ENCODE measurements around the gene DNAJC5. TPM values are rescaled to one million over a fixed set of nuclear protein-coding genes. Genes with fewer than 3 reads are reported as not detected.
"Not testable (repeated sequence)": the region's sequence is repeated elsewhere in the genome, so short reads cannot be mapped to it uniquely, and the experiment has no call there.

Gene DNAJC5
- total RNA-seq, 1 experiment from 2014 or later, result 124 TPM

DNA sequence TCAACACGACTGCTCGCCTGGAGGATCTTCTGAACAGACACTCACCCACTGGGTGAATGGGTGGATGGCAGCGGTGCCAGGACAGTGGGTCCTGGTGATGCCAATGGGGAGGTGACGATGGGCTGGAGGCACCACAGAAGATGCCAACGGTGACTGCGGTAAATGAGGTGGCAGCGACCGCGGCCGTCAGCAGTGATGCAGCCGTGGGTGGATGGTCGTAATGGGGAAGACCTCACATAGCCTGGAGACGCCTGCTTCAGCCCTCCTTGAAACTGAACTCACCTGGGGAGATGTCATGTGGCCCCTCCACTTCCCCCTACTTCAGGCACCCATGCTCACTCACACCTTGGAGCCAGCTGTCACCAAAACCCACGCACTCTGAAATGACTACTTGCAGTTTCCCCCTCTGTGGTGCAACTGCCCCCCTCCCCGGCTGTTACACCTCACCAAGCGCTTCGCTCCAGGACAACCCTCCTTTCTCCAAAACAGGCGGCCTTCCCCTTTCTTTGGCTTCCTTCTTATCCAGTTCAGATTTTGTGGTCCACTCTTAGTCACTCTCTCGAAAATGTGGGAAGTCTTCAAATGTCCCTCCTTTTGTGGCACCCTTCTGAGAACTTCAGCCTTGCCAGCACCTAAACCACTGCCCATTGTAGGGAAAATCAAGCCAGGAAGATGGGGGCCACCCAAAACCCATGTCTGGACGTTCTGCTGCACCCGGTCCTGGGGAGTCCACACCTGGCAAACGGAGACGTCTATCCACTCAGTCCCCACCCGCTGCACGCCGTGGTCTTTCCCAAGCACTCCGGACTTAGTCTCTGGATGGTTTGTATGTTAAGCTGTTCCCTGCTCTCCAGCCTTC is 44.0 kb upstream of the DNAJC5 start:
- ChIA-PET CTCF (interaction anchor here (0.7 to 1.3 kb wide), 2 partner anchors 14 to 804 kb away, joined by 3 read pairs; partner anchors contain the start of gene TPD52L2), POLR2A (interaction anchor here (0.6 kb wide), 1 partner anchor 32 kb away, joined by 4 read pairs; no protein-coding TSS in a partner anchor)
- DNase-seq, result no peak
- no TSS peak for BruUV-seq (replicated peaks)
- no peak overlapping the region for H3K4me3 ChIP-seq (ENCODE audit: low read depth, low read length)
- no peaks in the 10 kb centered on the region for H3K9me3 ChIP-seq
- Mint-ChIP-seq H3K27me3 (ENCODE audit: insufficient read depth, unreplicated experiment) (no peaks in the 10 kb centered on the region), H3K36me3 (ENCODE audit: insufficient read depth, unreplicated experiment) (peaks cover 36% of the 10 kb centered on the region), H3K4me3 (ENCODE audit: unreplicated experiment) (no peak overlapping the region), H3K9me3 (ENCODE audit: unreplicated experiment) (no peaks in the 10 kb centered on the region), H3K4me1 (ENCODE audit: low read depth, unreplicated experiment) (no peaks in the 10 kb centered on the region), H3K27ac (ENCODE audit: unreplicated experiment) (no peak overlapping the region)
- peaks cover 39% of the 10 kb centered on the region for H3K4me1 ChIP-seq
- intact Hi-C loops (cut with micrococcal nuclease; ENCODE audit: unreplicated experiment), result no loop called here
- TF ChIP-seq, protein P1, sequence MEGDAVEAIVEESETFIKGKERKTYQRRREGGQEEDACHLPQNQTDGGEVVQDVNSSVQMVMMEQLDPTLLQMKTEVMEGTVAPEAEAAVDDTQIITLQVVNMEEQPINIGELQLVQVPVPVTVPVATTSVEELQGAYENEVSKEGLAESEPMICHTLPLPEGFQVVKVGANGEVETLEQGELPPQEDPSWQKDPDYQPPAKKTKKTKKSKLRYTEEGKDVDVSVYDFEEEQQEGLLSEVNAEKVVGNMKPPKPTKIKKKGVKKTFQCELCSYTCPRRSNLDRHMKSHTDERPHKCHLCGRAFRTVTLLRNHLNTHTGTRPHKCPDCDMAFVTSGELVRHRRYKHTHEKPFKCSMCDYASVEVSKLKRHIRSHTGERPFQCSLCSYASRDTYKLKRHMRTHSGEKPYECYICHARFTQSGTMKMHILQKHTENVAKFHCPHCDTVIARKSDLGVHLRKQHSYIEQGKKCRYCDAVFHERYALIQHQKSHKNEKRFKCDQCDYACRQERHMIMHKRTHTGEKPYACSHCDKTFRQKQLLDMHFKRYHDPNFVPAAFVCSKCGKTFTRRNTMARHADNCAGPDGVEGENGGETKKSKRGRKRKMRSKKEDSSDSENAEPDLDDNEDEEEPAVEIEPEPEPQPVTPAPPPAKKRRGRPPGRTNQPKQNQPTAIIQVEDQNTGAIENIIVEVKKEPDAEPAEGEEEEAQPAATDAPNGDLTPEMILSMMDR (IDR thresholded peaks at IDR 0.05; ENCODE audit: insufficient read depth in 1 of 2, low read depth in 1 of 2, low read length in 1 of 2, severe bottlenecking in 1 of 2, unreplicated experiment in 1 of 2), result no peak
- no peaks in the 10 kb centered on the region for H3K27me3 ChIP-seq (replicated peaks; ENCODE audit: control insufficient read depth, insufficient read depth, low read length)
- H3K36me3 ChIP-seq (ENCODE audit: control insufficient read depth, insufficient read depth, low read length), result no peaks in the 10 kb centered on the region

DNA sequence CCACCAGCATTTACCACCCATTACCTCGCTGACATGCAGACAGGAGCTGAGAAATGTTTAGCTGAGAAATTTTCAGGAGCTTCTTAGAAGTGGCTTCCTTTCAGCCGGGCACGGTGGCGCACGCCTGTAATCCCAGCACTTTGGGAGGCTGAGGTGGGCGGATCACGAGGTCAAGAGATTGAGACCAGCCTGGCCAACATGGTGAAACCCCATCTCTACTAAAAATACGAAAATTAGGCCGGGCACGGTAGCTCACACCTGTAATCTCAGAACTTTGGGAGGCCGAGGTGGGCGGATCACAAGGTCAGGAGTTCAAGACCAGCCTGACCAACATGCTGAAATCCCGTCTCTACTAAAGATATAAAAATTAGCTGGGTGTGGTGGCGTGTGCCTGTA is 43.4 kb upstream of the DNAJC5 start:
- H3K4me1 Mint-ChIP-seq (ENCODE audit: low read depth, unreplicated experiment); H3K9me3 ChIP-seq; H3K27ac Mint-ChIP-seq (ENCODE audit: unreplicated experiment); DNase-seq; intact Hi-C loops (cut with micrococcal nuclease; ENCODE audit: unreplicated experiment); H3K9me3 Mint-ChIP-seq (ENCODE audit: unreplicated experiment); H3K36me3 ChIP-seq (ENCODE audit: control insufficient read depth, insufficient read depth, low read length); BruUV-seq (replicated peaks); H3K27me3 ChIP-seq (replicated peaks; ENCODE audit: control insufficient read depth, insufficient read depth, low read length); H3K4me3 ChIP-seq (ENCODE audit: low read depth, low read length); H3K27me3 Mint-ChIP-seq (ENCODE audit: insufficient read depth, unreplicated experiment); H3K4me3 Mint-ChIP-seq (ENCODE audit: unreplicated experiment): not testable (repeated sequence)
- ChIA-PET CTCF (interaction anchor here (0.7 to 1.3 kb wide), 3 partner anchors 13 to 805 kb away, joined by 3 read pairs; partner anchors contain the start of gene TPD52L2), POLR2A (interaction anchor here (0.6 to 1.1 kb wide), 2 partner anchors 14 to 33 kb away, joined by 3 to 4 read pairs; partner anchors contain the start of gene TPD52L2)
- peaks cover 43% of the 10 kb centered on the region for H3K36me3 Mint-ChIP-seq (ENCODE audit: insufficient read depth, unreplicated experiment)
- H3K4me1 ChIP-seq, result peaks cover 33% of the 10 kb centered on the region

DNA sequence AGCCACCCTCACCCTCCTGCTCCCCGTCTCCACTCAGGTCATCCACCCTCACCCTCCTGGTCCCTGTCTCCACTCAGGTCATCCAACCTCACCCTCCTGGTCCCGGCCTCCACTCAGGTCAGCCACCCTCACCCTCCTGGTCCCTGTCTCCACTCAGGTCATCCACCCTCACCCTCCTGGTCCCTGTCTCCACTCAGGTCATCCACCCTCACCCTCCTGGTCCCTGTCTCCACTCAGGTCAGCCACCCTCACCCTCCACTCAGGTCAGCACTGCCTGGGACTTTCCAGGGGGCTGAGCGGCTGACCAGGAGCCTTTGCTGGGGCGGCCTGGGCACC is 41.2 kb upstream of the DNAJC5 start:
- H3K4me3 ChIP-seq (ENCODE audit: low read depth, low read length); intact Hi-C loops (cut with micrococcal nuclease; ENCODE audit: unreplicated experiment); H3K36me3 ChIP-seq (ENCODE audit: control insufficient read depth, insufficient read depth, low read length); H3K27me3 ChIP-seq (replicated peaks; ENCODE audit: control insufficient read depth, insufficient read depth, low read length); H3K27ac Mint-ChIP-seq (ENCODE audit: unreplicated experiment); BruUV-seq (replicated peaks); H3K9me3 Mint-ChIP-seq (ENCODE audit: unreplicated experiment); CTCF ChIA-PET; H3K4me3 Mint-ChIP-seq (ENCODE audit: unreplicated experiment); H3K27me3 Mint-ChIP-seq (ENCODE audit: insufficient read depth, unreplicated experiment); POLR2A ChIA-PET; H3K9me3 ChIP-seq; DNase-seq; H3K4me1 Mint-ChIP-seq (ENCODE audit: low read depth, unreplicated experiment): not testable (repeated sequence)
- peaks cover 63% of the 10 kb centered on the region for H3K36me3 Mint-ChIP-seq (ENCODE audit: insufficient read depth, unreplicated experiment)
- H3K4me1 ChIP-seq, result peaks cover 18% of the 10 kb centered on the region; the same call in 1 of the 2 replicates

- POLR2A ChIA-PET, result interaction anchor here (2.4 kb wide), 1 partner anchor 11 kb away, joined by 13 read pairs; the partner anchor contains the start of gene TPD52L2
Measured at GRCh38 chr20:63854069-63854765, 40.7 kb upstream of the DNAJC5 start.

More at GRCh38 chr20:63854069-63854765, 40.7 kb upstream of the DNAJC5 start:
- CTCF ChIA-PET, result no interaction called here
- TF ChIP-seq, protein P1 (IDR thresholded peaks at IDR 0.05; ENCODE audit: insufficient read depth in 1 of 2, low read depth in 1 of 2, low read length in 1 of 2, severe bottlenecking in 1 of 2, unreplicated experiment in 1 of 2), result no peak
- Mint-ChIP-seq H3K27ac (ENCODE audit: unreplicated experiment) (no peak overlapping the region), H3K4me3 (ENCODE audit: unreplicated experiment) (no peak overlapping the region), H3K4me1 (ENCODE audit: low read depth, unreplicated experiment) (peaks cover 4% of the 10 kb centered on the region), H3K36me3 (ENCODE audit: insufficient read depth, unreplicated experiment) (peaks cover 69% of the 10 kb centered on the region), H3K27me3 (ENCODE audit: insufficient read depth, unreplicated experiment) (no peaks in the 10 kb centered on the region), H3K9me3 (ENCODE audit: unreplicated experiment) (no peaks in the 10 kb centered on the region)
- H3K27me3 ChIP-seq (replicated peaks; ENCODE audit: control insufficient read depth, insufficient read depth, low read length), result no peaks in the 10 kb centered on the region
- no TSS peak for BruUV-seq (replicated peaks)
- no peaks in the 10 kb centered on the region for H3K9me3 ChIP-seq
- H3K36me3 ChIP-seq (ENCODE audit: control insufficient read depth, insufficient read depth, low read length), result no peaks in the 10 kb centered on the region
- H3K4me1 ChIP-seq, result peaks cover 23% of the 10 kb centered on the region; the same call in 1 of the 2 replicates
- intact Hi-C loops (cut with micrococcal nuclease; ENCODE audit: unreplicated experiment), result no loop called here
- H3K4me3 ChIP-seq (ENCODE audit: low read depth, low read length), result no peak overlapping the region
- no peak for DNase-seq
